RPMI8226 (cell line): ENCODE results near the gene SSPN.

Experiments
- DNase-seq: peaks from one replicate; pipeline ENCODE4 v3.0.0-alpha.2; 2015

SSPN gene

DNA sequence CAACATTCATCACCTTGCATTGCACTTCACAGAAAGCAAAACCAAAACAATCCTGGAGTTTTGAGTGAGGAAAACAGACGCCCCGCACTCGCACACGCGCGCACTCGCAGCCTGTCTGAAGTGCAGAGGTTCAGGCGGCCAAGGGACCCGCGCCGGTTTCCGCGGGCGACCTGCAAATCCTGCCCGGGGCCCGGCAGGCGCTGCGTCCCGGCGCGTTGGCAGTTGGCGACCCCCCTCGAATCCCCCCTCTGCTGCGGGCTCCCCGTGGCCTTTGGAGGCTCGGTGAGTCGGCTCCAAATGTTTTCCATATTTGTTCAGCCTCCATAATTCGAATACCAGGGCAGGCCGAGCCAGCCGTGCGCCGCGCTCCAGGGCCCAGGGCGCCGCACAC lies at the start of gene SSPN:
TSS of gene SSPN (plus strand) at position 324 of the 391 bp plus-strand sequence. CDS start 100 bp downstream, outside the sequence.
- peak; percentile 22 for DNase-seq

GRCh38 chr12:26148291-26148690 lies 47.1 kb upstream of the SSPN start:
- DNase-seq, result no peak

- DNase-seq, result no peak
Observed at GRCh38 chr12:26149968-26150500, 45.3 kb upstream of the SSPN start.

- no peak for DNase-seq
Observed at GRCh38 chr12:26150736-26151450, 44.5 kb upstream of the SSPN start.

DNA sequence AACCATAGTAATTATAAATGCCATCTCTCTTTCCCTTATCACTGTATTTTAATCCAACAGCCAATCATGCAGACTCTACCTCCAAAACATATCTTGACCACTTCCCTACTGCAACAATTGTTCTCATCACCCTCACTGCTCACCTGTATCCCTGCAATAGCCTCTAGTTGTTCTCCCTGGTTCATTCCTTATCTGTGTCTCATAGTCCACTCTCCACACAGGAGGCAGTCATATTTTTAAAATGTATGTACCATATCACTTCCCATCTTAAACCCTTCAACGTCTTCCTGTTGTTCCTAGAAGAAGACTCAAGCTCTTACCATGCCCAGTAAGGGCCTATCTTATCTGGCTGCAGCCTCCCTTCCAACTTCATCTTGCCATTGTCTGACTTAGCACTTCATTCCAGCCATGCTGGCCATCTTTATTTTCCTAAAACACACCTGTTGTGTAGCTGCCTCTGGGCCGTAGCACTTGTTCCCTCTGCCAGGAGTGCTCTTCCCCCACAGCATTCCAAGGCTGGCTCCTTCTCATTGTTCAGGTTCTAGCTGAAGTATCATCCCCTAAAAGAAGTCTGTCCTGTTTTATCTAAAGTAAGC lies 42.8 kb upstream of the SSPN start:
- no peak for DNase-seq

- no peak for DNase-seq
Observed at GRCh38 chr12:26153421-26154154, 41.8 kb upstream of the SSPN start.

GRCh38 chr12:26156201-26156871 lies 39.0 kb upstream of the SSPN start:
- DNase-seq, result peak; percentile 89

DNA sequence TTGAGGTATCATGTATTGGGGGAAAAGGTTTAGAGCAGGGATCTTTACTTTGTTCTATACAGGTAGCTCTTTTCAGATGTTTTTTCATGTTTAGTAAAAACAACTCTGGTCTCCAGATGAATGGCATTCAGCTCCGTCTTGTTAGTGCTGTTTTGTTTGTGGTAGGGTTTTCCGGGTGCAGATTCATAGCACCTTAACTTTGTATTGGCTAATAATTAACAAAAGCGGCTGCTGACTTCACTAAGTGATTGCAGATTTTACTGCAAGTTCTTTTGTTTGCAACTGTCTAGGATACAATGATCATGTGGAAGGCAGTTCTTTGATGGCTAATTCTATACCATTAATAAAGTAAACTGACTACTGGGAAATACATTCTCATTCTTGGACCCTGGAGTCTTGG lies 38.4 kb upstream of the SSPN start:
- no peak for DNase-seq

DNA sequence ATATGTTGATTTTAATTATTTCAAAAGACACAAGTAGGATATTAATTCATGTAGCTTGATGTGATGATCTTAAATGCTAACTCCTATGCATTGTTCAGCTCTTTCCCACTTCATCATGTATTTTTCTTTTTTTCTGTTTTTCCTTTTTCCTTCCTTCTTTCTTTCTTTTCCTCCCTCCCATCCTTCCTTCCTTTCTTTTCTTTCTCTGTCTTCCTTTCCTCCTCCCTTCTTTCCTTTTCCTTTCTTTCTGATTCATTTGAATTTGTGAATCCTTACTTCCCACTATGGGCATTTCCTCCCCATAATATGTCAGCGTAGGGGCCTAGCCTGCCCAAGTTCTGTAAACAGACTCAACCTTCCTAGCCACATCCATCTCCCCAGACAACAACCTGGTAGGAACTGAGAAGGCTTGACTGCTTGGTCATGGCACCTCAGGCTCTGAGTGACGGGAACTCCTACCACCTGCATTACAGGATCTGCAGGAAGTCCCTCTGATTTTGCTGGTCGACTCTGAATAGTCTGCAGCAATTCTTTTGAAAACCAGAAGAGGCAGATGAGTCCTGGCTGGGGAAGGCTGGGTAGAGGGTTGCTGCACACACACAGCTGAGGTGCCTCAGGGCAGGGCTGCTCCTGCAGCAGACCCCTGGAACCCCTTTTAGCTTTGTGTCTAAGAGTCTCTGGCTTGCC lies 37.2 kb upstream of the SSPN start:
- peak; percentile 62 for DNase-seq

DNA sequence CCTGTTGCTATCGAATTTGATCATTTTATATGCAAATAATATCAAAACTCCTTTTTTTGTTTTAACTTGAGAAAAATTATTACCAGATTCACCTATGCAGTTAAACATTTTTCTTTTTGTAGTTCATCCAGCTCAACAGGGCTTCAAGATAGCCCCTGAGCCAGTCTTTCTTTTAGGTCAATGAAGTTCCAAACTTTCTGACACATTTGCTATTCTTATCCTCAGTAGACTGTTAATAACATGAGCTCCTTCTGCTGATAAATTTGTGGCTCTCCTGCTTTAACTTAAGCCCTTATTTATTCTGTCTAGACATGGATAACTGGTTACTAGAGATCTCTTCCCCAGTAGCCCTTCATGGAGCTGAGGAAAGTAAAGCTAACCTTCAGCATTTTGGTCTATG lies 33.2 kb upstream of the SSPN start:
- DNase-seq, result no peak

- DNase-seq, result no peak
Observed at GRCh38 chr12:26162905-26163304, 32.5 kb upstream of the SSPN start.

- DNase-seq, result no peak
Observed at GRCh38 chr12:26164118-26164517, 31.3 kb upstream of the SSPN start.

- DNase-seq, result no peak
Observed at GRCh38 chr12:26172013-26172412, 23.4 kb upstream of the SSPN start.

- no peak for DNase-seq
Observed at GRCh38 chr12:26172539-26172938, 22.8 kb upstream of the SSPN start.

- DNase-seq, result no peak
Observed at GRCh38 chr12:26172946-26173552, 22.3 kb upstream of the SSPN start.

DNA sequence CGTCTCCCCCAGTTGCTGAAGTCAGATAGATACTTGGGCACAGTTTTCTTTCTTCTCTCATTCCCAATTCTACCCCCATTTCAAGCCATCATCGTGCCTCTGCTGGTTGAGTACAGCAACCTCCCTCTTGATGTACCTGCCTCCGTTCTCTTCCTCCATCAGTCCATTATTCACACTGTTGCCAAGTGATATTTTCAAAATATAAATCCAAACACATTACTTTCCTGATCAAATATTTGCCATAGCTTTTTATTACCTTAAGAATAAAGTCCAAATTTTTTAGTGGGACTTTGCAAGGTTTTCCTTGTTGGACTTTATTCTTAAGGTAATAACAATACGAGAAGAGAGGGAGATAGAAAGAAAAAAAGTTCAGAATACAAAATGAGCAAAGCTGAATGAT lies 18.6 kb upstream of the SSPN start:
- DNase-seq, result no peak

DNA sequence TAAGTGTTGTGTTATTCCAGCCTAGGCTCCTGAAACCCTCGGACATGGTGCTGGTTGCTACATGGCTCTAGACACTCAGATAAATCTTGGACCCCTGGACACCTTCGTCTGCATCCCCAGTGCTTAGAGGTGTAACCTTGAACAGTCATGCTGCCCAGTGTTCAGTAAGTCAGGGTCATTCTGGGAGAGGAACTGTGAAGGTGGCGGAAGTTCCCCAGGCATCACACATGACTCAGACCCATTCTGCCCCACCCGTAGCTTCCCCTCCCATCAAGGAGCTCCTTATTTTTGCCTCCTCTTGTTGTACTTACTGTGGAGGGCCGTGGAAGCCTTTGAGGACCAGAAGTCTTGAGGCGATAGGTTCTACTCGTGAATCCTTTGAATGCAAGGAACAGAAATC lies 18.1 kb upstream of the SSPN start:
- no peak for DNase-seq

DNA sequence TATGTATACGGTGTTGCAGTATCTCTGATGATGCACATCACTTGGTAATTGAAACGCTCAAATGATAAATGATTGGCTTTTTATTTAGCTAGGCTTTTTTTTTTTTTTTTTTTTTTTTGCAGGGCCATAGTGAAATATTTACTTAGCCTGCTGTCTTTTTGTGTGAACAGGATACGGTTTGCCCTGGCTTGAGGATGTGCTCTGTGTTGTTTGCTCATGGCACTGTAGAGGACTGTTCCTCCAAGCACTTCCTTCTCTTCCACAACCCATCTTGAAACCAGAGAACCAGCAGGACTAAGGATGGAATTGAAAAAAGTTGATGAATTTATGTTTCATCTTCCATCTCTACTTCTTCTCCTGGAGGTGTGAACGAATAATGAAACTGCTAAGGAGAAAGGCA lies 15.5 kb upstream of the SSPN start:
- DNase-seq, result no peak

DNA sequence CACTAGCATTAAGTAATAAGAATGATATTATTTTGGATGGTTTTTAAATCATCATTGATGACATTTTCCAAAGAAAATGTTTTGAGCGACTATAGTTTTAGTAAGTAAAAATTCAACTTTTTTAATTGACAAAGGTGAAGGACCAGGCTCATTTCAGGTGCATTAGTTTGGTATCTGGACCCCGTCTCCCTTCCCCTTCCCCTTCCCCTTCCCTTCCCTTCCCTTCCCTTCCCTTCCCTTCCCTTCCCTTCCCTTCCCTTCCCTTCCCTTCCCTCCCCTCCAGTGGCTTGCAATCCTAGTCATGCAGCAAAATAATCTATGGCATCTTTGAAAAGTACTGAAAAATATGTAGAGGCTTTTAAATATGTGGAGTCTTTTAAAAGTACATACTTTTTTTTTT lies 13.0 kb upstream of the SSPN start:
- no peak for DNase-seq

DNA sequence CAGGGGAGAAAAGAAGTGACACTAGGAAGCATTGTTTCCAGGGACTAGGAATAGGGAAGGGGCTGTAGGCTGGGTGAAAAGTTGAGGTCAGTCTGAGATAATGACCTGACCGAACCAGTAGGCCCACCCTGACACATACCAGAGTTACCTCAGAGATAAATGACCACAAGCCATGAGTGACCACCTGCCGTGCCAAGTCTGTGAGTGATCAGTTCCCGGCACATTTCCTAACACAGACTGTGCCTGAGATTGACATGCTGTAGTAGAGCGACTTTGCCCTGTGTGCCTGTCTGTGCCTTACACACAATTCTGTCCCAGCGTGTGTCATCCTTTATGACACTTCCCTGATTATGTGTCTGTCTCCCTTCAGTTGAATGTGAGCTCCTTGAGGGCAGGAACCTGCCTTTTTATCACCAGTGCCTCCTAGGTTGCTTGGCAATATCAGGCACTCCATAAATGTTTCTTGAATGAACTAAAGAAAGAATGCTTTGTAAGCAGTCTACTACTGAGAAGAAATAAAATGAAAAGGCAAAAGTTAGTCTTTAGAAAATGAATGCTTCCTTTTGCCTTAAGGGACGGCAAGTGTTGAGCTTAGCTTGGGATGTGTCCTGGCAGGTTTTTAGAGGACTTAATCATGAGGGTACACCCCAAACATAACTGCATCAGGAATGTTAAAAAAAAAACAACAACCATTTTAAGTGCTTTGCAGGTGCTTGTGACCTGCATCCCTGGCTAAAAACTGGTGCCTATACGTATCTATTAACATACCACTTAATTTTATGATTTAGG lies 9.6 kb upstream of the SSPN start:
- DNase-seq, result no peak

- no peak for DNase-seq
Observed at GRCh38 chr12:26187014-26187798, 8.2 kb upstream of the SSPN start.
